ENCODE data around the gene GOT2. TPM values are rescaled to one million over a fixed set of nuclear protein-coding genes. Genes with fewer than 3 reads are reported as not detected.
"Not testable (repeated sequence)": the region's sequence is repeated elsewhere in the genome, so short reads cannot be mapped to it uniquely, and the experiment has no call there.

GOT2 gene
- total RNA-seq, result 27.8 TPM

DNA sequence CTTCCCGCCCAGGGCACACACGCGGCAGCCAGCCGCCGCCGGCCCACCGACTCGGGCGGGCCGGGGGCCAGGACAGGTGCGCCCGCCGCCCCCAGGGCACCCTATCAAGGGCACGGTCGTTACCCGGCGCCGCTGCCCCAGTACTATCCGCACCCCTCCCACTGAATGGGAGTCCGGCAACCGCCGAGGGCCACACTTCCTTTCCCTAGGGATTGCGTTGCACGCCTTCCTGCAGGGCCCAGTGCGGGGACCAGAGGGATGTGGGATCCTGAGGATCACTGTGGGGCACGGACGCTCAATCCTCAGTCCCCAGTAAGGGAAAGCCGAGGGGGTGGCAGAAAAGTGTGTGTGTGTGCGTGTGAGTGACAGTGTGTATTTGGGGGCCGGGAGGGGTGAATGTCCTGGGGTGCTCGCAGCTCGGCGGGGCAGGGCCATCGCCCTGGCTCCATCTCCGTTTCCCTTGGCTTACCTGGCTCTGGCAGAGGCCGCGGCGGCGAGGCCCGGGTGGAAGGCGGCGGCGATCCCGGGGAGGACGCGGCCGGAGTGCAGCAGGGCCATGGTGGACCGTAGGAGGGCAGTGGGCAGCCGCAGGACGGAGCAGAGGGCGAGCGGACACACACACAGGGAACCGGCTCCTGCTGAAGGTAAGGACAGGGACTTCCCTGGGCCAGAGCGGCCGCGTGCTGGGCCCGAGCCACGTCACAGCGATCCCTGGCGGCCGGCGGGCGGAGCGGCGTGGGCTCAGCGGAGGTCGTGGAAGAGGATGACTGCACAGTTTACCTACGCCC, at the start of gene GOT2:
GOT2 (minus strand) TSS at position 646 of the 788 bp plus-strand sequence; CDS start at position 558, 88 bp downstream.
- peak; percentile 82 for DNase-seq

DNA sequence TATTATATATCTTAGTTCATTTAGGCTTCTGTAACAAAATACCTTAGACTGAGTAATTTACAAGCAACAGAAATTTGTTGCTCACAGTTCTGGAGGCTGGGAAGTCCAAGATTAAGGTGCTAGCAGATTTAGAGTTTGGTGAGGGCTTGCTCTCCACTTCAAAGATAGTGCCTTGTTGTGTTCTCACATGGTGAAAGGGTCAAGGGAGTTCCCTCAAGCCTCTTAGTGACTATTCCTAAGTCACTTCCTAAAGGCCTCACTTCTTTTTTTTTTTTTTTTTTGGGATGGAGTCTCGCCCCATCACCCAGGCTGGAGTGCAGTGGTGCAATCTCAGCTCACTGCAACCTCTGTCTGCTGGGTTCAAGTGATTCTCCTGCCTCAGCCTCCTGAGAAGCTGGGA, 45.2 kb upstream of the GOT2 start:
- not testable (repeated sequence) for DNase-seq

DNA sequence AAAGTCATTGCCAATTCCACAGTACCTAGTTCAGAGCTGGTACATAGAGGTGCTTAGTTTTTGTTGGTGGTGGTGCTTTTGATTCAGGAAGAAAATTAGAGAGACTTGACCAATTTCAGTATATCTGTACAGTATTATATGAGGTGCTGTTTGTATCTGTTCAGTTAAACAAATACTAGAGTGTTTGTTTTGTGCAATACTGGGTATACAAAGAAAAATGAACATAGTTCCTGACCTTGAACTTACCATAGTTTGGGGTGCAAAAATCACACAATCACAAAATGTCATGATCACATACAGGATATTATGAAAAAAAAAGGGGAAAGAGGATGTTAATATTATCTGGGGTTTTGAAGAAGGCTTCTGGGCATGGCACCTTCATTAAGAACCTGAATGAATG, 39.8 kb upstream of the GOT2 start:
- no peak for DNase-seq

DNA sequence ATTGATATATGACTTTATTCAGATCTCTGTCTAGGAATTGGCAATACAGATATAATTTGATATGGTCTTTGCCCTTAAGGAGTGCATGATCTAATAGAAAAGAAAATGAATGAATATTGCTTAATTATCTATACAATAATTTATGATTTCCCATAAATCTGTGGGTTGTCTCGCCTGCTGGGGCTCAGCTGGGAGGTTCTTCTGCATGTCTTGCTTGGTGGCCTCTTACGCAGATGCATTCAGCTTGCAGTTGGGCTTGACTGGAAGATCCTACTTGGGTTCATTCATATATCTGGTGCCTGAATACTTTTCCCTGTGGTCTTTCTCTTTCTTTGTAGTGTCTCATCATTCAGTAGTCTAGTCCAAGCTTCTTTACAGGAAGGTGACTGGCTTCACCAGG, 34.0 kb upstream of the GOT2 start:
- no peak for DNase-seq

DNA sequence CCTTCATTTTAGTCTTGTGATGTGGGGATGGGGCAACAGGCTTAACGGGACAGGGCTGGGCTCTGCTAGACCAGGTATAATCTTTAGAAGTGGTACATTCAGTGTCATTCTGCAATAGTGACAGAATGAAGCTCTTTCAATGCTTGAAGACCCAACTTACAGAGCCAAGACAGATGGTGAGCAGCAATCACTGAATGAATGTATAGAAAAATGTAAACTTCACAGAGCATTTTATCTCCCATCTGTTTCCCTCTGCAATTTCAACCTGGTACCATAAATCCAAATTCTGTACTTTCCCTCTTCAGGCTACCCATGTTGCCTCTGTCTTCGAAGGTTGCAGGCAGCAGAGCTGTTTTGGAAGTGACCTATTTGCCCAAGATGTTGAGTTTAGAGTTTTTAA, 33.5 kb upstream of the GOT2 start:
- no peak for DNase-seq

DNA sequence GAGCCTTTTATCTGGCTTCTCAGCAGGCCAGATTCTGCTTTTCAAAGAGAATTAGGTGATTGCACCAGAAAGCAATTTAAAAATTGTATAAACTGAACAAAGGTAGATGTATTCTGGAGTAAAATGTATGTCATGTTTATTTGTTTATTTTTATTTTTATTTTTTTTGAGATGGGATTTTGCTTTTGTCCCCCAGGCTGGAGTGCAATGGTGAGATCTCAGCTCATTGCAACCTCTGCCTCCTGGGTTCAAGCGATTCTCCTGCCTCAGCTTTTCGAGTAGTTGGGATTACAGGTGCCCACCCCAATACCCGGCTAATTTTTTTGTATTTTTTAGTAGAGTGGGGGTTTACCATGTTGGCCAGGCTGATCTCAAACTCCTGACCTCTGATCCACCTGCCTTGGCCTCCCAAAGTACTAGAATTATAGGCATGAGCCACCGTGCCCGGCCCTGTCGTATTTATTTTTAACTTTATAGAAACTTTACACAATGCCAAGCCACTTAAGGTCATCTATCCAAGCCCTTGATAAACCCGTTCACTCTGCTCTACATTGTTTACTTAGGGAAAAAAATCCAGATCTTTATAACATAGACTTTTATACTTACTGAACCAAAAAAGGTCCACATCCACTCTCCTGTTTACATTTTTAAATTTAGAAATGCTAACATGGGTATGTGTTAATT, 22.7 kb upstream of the GOT2 start:
- no peak for DNase-seq

DNA sequence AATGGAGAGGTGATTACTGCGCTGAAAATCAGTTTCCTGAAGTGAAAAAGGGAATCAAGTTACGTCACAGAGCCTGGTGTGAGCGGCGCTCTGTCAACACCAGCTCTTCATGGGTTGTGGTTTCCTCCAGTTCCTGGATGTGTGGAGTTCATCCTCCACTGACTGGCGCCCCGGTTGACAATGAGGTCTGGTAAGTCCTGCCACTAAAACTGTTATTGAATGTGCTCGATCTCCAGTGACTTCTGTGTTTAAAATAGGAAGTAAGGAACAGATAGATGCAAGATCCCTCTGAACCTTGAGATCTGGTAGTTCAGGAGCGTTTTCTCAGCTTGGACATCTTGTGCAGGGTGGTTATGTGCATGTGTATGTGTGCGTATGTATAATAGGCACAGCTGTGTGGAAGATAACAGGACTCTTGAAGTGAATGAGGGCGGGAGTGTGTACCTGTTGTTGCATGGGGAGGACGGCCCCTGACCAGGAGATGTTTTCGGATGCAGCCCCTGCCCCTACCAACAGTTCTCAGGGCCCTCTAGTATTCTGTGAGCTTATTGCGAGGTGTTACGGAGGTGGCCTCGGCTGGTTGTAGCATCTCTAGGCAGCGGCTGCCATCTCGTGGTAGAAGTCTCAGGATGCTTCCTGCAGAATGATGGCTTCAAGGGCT, 22.0 kb upstream of the GOT2 start:
- peak; percentile 49 for DNase-seq

DNA sequence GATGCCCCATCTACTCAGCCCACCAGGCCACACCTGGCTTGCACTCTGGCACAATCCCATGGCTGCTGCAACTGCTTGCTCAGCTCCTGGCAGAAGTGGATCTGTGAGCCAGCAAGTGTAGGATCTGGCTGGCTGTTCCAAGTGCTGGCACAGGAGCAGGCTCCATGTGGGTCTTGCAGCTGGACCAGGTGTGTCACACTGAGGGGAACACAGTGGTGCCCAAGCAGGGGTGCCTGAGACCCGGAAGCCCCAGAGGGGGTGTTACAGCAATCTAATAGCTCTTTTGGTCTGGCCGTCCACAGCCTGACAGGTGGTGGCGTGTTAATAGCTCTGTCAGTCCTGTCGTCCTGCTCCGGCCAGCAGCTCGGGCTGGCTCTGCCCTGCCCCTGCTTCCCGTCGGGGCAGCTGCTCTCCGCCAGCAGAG, 19.6 kb upstream of the GOT2 start:
- no peak for DNase-seq

DNA sequence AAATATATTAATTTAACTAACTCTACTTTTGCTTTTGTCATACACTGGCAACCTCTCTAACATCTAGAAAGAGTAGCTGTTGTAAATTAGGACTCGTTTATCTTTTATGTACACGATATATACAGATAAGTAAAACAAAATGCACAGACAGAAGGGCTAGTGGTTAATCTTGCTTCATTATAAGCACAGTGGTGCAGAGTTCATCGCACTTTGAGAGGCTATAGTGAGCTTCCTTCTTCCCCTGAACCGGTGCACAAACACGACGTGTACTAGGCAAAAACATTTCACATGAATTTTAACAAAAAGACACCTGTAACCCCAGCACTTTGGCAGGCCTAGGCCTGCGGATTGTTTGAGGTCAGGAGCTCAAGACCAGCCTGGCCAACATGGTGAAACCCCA, 10.4 kb upstream of the GOT2 start:
- DNase-seq, result no peak

DNA sequence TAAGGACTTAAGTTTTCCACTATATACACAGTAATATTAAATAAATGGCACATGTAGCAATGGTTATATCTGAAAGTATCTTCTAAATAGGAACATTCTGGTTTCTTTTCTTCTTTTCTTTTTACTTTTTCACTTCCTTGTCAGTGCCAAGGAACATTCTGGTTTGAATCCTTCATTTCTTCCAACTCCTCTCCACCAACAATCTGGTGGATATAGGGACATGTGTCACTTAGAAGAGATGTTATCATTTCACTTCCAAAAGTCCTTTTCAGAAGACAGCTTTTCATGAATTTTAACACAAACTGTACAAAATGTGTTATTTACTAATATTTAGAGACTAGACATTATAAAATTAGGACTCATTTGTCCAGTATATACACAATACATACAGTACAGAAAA, 7.9 kb upstream of the GOT2 start:
- no peak for DNase-seq

DNA sequence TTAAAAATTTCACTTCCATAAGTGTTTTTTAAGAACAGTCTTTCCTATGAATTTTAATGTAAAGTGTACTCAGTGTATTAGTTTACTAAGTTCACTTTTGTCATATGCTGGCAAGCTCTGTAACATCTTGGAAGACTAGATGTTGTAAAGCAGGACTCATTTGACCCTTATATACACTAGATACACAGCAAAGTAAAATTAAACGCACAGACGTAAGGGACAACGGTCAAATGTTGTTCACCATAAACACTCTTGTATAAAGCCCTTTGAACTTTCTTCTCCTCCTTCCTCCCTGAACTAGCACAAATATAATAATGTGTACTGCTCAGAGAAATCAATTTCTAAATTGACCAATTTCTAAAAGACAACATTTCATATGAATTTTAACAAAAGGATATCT, 7.0 kb upstream of the GOT2 start:
- DNase-seq, result no peak

DNA sequence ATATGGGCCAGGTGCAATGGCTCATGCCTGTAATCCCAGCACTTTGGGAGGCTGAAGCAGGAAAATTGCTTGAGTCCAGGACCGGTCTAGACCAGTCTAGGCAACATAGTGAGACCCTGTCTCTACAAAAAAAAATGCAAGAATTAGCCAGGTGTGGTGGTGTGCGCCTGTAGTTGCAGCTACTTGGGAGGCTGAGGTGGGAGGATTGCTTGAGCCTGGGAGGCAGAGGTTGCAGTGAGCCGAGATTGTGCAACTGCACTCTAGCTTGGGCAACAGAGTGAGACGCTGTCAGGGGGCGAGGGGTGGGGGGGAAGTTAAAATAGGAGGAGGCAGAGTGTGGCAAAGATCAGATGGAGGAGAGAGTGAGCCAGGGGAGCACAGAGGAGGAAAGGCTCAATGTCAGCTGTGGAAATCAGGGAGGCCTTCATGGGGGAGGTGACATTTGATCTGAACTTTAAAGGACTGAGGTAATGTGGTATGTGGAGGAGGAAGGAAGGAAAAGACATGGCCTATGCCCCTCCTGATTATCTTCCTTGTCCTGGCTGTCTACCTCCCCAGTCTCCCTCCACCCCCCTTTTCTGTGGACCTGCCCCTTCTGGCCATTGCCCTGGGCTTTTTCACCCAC, 4.7 kb upstream of the GOT2 start:
- no peak for DNase-seq

DNA sequence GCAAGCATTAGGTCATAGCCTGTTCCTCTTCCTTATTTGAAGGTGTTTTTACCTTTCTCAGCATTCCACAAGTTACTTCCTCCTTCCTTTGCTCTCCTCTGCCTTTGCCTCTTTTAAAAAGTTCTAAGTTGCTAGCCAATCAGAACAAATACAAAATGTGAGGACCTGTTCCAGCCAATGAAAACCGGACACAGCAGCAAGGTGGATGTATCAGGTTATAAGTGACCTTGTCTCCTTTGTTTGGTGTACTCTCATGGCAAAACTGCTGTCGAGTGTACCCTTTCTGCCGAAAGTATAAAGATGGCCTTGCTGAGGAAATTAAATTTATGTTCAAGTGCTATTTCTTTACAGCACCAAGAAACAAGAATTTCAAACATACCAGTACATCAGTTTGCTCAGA, 2.2 kb upstream of the GOT2 start:
- not testable (repeated sequence) for DNase-seq

DNA sequence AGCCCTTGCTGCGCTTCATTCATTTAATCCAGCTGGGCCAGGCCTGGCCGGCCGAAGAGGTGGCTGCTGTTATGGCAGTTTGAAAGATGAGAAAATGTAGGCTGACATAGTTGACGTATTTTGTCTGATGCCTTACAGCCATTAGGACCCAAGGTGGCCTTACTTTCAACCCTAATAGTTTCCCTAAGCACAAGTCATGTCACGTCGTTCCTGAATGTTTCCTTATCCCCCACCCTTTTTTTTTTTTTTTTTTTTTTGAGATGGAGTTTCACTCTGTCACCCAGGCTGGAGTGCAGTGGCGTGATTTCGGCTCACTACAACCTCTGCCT, 307 bp upstream of the GOT2 start:
- DNase-seq, result no peak

DNA sequence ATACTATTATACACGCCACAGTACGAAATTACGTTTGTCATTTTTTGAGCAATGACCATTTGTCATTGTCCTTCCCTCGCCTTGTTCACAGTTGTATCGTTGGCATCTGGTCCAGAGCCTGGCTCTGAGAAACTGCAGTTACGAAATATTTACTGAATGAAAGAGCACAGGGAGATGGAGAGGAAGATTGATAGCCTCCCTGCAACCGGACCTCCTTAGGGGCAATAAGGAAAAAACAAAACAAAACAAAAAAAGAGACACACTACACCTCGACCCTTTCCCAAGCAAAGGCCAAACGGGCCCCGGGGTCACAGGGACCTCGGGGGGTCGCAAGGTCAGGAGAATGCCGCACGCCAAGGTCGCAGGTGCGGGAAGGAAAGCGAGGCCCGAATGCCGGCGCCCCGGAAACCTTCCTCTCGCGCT, 857 bp downstream of the GOT2 start:
- no peak for DNase-seq

DNA sequence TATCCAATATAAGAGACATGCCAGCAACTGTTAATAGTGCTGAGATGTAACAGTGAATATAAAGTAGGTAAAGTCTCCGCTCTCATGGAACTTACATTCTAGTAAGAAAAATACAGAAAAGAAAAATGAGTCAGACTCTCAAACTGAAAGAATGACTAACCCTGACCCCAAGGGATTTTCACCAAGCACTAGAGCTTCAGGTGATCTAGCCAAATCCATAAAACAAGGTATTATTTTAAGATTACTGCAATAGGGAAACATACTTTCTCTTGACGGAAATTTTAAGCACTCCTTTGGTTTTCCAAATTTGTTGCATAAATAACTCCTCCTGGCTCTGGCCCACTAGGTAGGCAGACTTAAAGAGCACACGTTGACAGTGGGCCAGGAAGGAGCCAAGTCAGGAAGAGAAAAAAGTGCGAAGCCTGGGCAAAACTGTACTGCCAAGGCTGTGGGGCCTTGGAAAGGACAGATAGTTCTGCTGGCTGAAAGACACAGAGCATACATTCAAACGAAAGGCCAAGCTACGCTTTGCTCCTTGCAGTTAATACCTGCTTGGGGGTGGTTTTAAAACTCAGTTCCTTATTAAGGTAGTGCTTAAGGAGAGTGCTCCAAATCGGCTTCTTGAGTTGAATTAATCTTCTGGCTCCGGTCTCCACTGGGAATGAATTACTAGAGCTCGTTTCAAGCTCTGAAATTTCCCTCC, 1.4 kb downstream of the GOT2 start:
- DNase-seq, result no peak

DNA sequence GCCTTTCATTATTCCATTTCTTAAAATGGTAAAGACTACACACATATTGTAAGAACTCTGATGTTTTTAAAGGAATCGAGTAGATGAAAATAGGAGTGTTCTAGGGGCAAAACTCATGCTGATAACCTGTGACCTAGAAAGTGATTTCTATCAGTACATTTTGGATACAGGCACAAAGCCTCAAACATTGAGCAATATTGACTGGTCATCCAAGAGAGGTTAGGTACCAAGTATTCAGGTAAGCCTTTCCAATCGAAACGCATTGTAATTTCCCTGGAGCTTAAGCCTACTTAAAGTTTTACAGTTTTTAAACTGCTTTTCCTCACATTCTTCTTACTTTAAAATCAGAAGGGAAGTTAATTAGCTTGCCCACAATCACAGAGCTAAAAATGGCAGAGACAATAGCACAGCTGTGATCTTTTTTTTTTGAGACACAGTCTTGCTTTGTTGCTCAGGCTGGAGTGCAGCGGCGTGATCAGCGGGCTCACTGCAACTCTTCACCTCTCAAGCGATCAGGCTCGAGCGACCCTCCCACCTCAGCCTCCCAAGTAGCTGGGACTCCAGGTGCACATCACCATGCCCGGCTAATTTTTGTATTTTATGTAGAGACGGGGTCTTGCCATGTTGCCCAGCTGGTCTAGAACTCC, 3.3 kb downstream of the GOT2 start:
- DNase-seq, result no peak

DNA sequence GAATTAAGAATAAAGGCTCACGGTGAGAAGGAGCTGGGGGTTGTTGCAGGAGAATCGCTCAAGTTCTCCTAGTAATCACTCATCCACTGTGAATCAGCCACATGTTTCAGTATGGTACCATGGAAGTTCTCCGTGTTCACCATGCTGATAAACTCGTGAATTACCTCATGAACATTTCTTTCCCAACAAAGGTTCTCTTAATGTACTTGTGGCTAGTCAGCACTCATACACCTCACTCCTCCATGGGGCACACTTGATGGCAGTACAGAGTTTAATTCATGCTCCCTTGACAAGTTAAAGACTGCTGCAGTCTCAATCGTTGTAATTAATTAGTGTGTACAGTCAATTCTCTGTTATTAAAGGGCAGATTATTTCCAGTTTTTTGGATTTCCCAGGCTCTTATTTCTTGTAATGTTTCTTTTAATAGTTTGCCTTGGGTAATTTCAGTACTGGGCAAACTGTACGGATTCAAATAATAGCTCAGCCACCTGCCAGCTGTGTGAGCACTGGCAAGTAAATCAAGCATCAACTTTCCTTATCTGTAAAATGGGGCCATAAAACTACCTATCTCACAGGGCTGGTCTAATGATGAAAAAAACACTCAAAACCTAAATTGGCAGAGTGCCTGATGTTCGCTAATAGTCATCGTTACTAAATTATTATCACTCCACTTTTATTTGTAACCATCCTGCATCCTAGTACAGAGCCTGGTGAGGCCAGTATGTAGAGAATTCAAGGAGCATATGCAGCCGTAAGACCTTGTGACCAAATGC, 6.1 kb downstream of the GOT2 start:
- DNase-seq, result no peak

DNA sequence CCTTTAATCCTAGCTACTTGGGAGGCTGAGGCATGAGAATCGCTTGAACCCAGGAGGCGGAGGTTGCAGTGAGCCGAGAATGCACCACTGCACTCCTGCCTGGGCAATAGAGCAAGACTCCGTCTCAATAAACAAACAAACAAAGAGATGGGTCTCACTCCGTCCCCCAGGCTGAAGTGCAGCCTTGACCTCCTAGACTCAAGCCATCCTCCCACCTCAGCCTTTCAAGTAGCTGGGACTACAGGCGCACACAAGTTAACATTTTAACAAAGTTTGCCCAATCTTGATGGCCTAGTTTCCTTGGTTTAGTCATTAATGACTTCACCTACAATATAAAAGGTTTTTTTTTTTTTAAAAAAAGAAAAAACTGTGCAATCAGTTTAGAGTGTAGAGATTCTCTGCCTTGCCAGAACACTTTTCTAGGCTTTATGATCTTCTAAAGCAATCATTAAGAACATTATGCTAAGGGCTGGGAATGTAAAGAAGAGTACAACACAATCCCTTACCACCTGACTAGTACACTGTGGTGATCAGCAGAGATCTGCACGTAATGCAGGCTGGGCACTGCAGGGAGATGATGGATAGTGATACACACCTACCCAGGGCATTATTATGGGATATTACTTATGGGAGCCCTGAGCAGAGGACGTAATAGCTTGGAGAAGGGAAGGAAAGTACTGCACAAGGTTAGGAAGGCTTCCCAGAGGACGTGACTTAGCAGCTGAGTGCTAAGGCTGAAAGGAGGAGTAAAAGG, 6.9 kb downstream of the GOT2 start:
- DNase-seq, result no peak

DNA sequence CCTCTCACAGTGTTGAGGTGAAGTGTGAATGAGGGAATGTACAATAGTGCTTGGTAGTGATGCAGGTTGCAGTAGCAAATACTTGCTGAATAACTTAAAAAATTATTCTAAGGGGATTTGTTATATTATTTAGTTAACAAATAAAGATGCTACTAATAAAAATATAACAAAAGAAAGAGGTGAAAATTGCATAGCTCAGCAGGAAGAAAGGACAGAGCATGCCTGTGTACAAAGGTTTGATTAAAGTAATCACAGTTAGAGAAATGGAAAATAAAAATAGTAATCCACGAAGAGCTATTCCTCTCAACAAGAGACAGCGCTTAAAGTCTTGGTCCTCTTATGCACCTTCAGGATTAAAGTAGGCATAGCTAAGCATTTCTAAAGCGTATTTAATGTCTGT, 11.0 kb downstream of the GOT2 start:
- DNase-seq, result no peak
